A549 (cell line): ENCODE data around the gene OR5B12.

Source experiments
- CHD2 ChIP-seq: fragments of 150-350 bp; IDR thresholded peaks from 2 replicates; pipeline ENCODE4 v1.6.1; 2014; ENCODE audit warnings: low read length; ENCODE audit not compliant: partially characterized antibody
- CTCF ChIP-seq: fragments of >200 bp; sonication (Bioruptor Twin); formaldehyde crosslinking; IDR thresholded peaks from 3 replicates; pipeline ENCODE4 v1.5.1; 2016
- JUNB ChIP-seq: fragments of >200 bp; sonication (Bioruptor Twin); formaldehyde crosslinking; IDR thresholded peaks from 2 replicates; pipeline ENCODE4 v1.6.1; 2016
- MAX ChIP-seq: IDR thresholded peaks from 2 replicates; pipeline ENCODE4 v1.6.1; 2012
- TP53 ChIP-seq: fragments of 250-450 bp; sonication (Bioruptor Pico); IDR thresholded peaks from 2 replicates; pipeline ENCODE4 v1.5.0; 2021; ENCODE audit warnings: mild to moderate bottlenecking, moderate library complexity
- USF2 ChIP-seq: fragments of 450-650 bp; IDR thresholded peaks from 2 replicates; pipeline ENCODE4 v1.6.1; 2014; ENCODE audit warnings: antibody characterized with exemption

- TF ChIP-seq USF2 (no peak), TP53 (no peak), CHD2 (no peak), JUNB (no peak), MAX (no peak), CTCF (no peak)
Observed at GRCh38 chr11:58444300-58444699, 2.3 kb upstream of the OR5B12 start.
